Upper lobe of left lung (tissue), 6 donors: ENCODE data around the gene HVCN1. TPM values are rescaled to one million over a fixed set of nuclear protein-coding genes. Genes with fewer than 3 reads are reported as not detected.

Experiments used
- ATAC-seq, 2 donors: fragments of 200-7000 bp; cut with Tn5 transposase; one replicate each; pipeline ENCODE4 v1.9.1; 2022; ENCODE audit warnings: mild to moderate bottlenecking in 2 of 2, moderate library complexity in 2 of 2; ENCODE audit not compliant: low FRiP score in 2 of 2
- DNase-seq, 2 donors: peaks; one replicate each; pipeline ENCODE4 v3.0.0-alpha.2; 2019 to 2020
- H3K27ac ChIP-seq, 4 donors: fragments of 200-600 bp; sonication (generic); one replicate each; pipeline ENCODE4 v1.5.1; 2016 to 2019
- H3K27me3 ChIP-seq, 4 donors: fragments of 200-600 bp; sonication (generic); one replicate each; pipeline ENCODE4 v1.5.1; 2017 to 2019
- H3K36me3 ChIP-seq, 4 donors: fragments of 200-600 bp; sonication (generic); one replicate each; pipeline ENCODE4 v1.5.1; 2016 to 2019
- H3K4me1 ChIP-seq, 4 donors: fragments of 200-600 bp; sonication (generic); one replicate each; pipeline ENCODE4 v1.5.1; 2018 to 2019
- H3K4me3 ChIP-seq, 4 donors: fragments of 200-600 bp; sonication (generic); one replicate each; pipeline ENCODE4 v1.5.1; 2017 to 2019; ENCODE audit warnings: mild to moderate bottlenecking in 2 of 4, moderate library complexity in 1 of 4
- H3K9me3 ChIP-seq, 4 donors: fragments of 200-600 bp; sonication (generic); one replicate each; pipeline ENCODE4 v1.5.1; 2018 to 2019
- CTCF ChIP-seq, 6 experiments: fragments of 450-650 bp in 4 of 6; fragments of 200-600 bp in 2 of 6; sonication (generic) in 2 of 6; IDR thresholded peaks; one replicate each; pipeline ENCODE4 v1.5.1; 2016 to 2019; ENCODE audit warnings: antibody characterized with exemption in 6 of 6
- EP300 ChIP-seq, 4 donors: sonication (generic); formaldehyde crosslinking; IDR thresholded peaks; one replicate each; pipeline ENCODE4 v1.5.1; 2017; ENCODE audit warnings: antibody characterized with exemption in 4 of 4, control low read depth in 2 of 4
- POLR2A ChIP-seq, 4 donors: fragments of 450-650 bp; IDR thresholded peaks; one replicate each; pipeline ENCODE4 v1.5.1; 2016 to 2017; ENCODE audit warnings: antibody characterized with exemption in 4 of 4, mild to moderate bottlenecking in 2 of 4
- POLR2AphosphoS5 ChIP-seq, 2 donors: sonication (generic); formaldehyde crosslinking; IDR thresholded peaks; one replicate each; pipeline ENCODE4 v1.5.1; 2017; ENCODE audit warnings: antibody characterized with exemption in 2 of 2
- WGBS, 2 donors: methylation state at CpG; one replicate each; pipeline ENCODE4 v1.1.5; 2017 to 2018; 5-methylcytosine and 5-hydroxymethylcytosine counted together
- total RNA-seq, 6 donors: library from RNA; depleted of rRNA in 4 of 6; stranded (reverse); fragments of >200 nt in 4 of 6; gene quantifications; one replicate each; pipeline versions ENCODE4 v1.1.0 to v1.2.1, GENCODE V29; 2016 to 2021
- donor health status: DM: no; HTN: no; CAD: no; lungs with moderate emphysema.
- donor health status: DM: no; HTN: yes; CAD: no; lungs with severe emphysema.

HVCN1 gene
- total RNA-seq, 6 donors from 2014 or later = 5.8 to 29.2 (median 15.5) TPM

GRCh38 chr12:110649341-110649847 lies 39.5 kb downstream of the HVCN1 start:
- H3K4me1 ChIP-seq = no peaks in the 10 kb centered on the region
- 70 to 72% methylated on average over 7 to 11 of the region's 11 CpGs for WGBS, 2 donors
- H3K9me3 ChIP-seq = no peaks in the 10 kb centered on the region
- H3K36me3 ChIP-seq = peaks cover 0 to 51% (median 13%) of the 10 kb centered on the region in 4 donors
- no peak overlapping the region for H3K27ac ChIP-seq
- TF ChIP-seq POLR2A (IDR thresholded peaks at IDR 0.05) (no peak), POLR2AphosphoS5 (IDR thresholded peaks at IDR 0.05) (no peak), EP300 (IDR thresholded peaks at IDR 0.05) (no peak), CTCF (IDR thresholded peaks at IDR 0.05) (no peak)
- no peaks in the 10 kb centered on the region for H3K27me3 ChIP-seq
- no peak overlapping the region for H3K4me3 ChIP-seq
- peak in 1 of 2 donors; percentile 32 for DNase-seq
- ATAC-seq = no peak

- Histone ChIP-seq H3K9me3 (no peaks in the 10 kb centered on the region), H3K27ac (no peak overlapping the region), H3K4me1 (no peaks in the 10 kb centered on the region), H3K36me3 (peaks cover 0 to 51% (median 13%) of the 10 kb centered on the region in 4 donors), H3K4me3 (no peak overlapping the region), H3K27me3 (no peaks in the 10 kb centered on the region)
- TF ChIP-seq POLR2A (IDR thresholded peaks at IDR 0.05) (no peak), CTCF (IDR thresholded peaks at IDR 0.05) (no peak), EP300 (IDR thresholded peaks at IDR 0.05) (no peak), POLR2AphosphoS5 (IDR thresholded peaks at IDR 0.05) (no peak)
- no peak for DNase-seq
- no peak for ATAC-seq
- WGBS, 2 donors = 55 to 62% methylated on average over 7 of the region's 7 CpGs
These were observed 41.3 kb downstream of the HVCN1 start for GRCh38 chr12:110647631-110648040.

- Histone ChIP-seq H3K36me3 (peaks cover 0 to 12% (median 1%) of the 10 kb centered on the region in 4 donors), H3K4me1 (no peaks in the 10 kb centered on the region), H3K9me3 (no peaks in the 10 kb centered on the region), H3K27ac (no peak overlapping the region), H3K4me3 (no peak overlapping the region), H3K27me3 (no peaks in the 10 kb centered on the region)
- ATAC-seq = peak in 1 of 2 donors; percentile 37
- TF ChIP-seq POLR2AphosphoS5 (IDR thresholded peaks at IDR 0.05) (no peak), EP300 (IDR thresholded peaks at IDR 0.05) (no peak)
- DNase-seq = peak in 1 of 2 donors; percentile 37
- WGBS, 2 donors = 69 to 78% methylated on average over 7 of the region's 7 CpGs
These were observed 47.4 kb downstream of the HVCN1 start for GRCh38 chr12:110641521-110641920.

- H3K4me3 ChIP-seq = no peak overlapping the region
- no peaks in the 10 kb centered on the region for H3K9me3 ChIP-seq
- peaks cover 0 to 3% (median 1%) of the 10 kb centered on the region in 4 donors for H3K36me3 ChIP-seq
- TF ChIP-seq POLR2AphosphoS5 (IDR thresholded peaks at IDR 0.05) (peak in 1 of 2 donors; percentile 24), EP300 (IDR thresholded peaks at IDR 0.05) (no peak), CTCF (IDR thresholded peaks at IDR 0.05) (no peak)
- no peak overlapping the region for H3K27ac ChIP-seq
- no peak for ATAC-seq
- H3K4me1 ChIP-seq = no peaks in the 10 kb centered on the region
- no peaks in the 10 kb centered on the region for H3K27me3 ChIP-seq
- DNase-seq = no peak
- 78 to 93% methylated on average over 14 to 15 of the region's 15 CpGs for WGBS, 2 donors
These were observed 48.5 kb downstream of the HVCN1 start for GRCh38 chr12:110640275-110641025.

- H3K4me3 ChIP-seq = no peak overlapping the region
- no peaks in the 10 kb centered on the region for H3K9me3 ChIP-seq
- H3K27me3 ChIP-seq = no peaks in the 10 kb centered on the region
- ATAC-seq (no peak), DNase-seq (no peak)
- H3K36me3 ChIP-seq = peaks cover 0 to 2% (median 0%) of the 10 kb centered on the region in 4 donors
- TF ChIP-seq POLR2AphosphoS5 (IDR thresholded peaks at IDR 0.05) = no peak
- TF ChIP-seq CTCF (IDR thresholded peaks at IDR 0.05) = no peak
- no peak for TF ChIP-seq EP300 (IDR thresholded peaks at IDR 0.05)
- no peak for TF ChIP-seq POLR2A (IDR thresholded peaks at IDR 0.05)
- 71 to 86% methylated on average over 7 of the region's 7 CpGs for WGBS, 2 donors
- H3K27ac ChIP-seq = no peak overlapping the region
- H3K4me1 ChIP-seq = no peaks in the 10 kb centered on the region
These were observed 49.4 kb downstream of the HVCN1 start for GRCh38 chr12:110639336-110640141.
